ENCODE measurements around the gene HRH2.

DNA sequence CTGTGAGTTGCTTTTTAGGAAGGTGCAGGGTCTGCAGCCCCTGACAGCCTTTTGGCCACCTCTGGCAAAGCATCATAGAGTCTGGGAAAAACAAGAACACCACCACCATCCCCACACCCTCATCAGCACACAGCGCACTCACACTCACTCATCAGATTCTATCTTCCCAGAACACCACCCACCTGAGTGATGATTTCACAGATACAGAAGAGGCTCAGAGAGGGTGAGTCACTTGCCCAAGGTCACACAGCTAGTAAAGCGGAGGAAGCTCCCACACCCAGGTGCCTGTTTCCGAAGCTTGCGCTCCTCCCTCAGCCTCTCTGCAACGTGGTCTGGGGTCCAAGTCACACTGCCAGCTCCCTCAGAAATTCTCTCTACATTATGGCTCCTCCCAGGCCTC, 41.8 kb upstream of the HRH2 start:
- TF ChIP-seq, protein P1, sequence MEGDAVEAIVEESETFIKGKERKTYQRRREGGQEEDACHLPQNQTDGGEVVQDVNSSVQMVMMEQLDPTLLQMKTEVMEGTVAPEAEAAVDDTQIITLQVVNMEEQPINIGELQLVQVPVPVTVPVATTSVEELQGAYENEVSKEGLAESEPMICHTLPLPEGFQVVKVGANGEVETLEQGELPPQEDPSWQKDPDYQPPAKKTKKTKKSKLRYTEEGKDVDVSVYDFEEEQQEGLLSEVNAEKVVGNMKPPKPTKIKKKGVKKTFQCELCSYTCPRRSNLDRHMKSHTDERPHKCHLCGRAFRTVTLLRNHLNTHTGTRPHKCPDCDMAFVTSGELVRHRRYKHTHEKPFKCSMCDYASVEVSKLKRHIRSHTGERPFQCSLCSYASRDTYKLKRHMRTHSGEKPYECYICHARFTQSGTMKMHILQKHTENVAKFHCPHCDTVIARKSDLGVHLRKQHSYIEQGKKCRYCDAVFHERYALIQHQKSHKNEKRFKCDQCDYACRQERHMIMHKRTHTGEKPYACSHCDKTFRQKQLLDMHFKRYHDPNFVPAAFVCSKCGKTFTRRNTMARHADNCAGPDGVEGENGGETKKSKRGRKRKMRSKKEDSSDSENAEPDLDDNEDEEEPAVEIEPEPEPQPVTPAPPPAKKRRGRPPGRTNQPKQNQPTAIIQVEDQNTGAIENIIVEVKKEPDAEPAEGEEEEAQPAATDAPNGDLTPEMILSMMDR (IDR thresholded peaks at IDR 0.05): no peak
- no peak for TF ChIP-seq EP300 (IDR thresholded peaks at IDR 0.05)
- TF ChIP-seq POLR2A (IDR thresholded peaks at IDR 0.05): no peak
- TF ChIP-seq POLR2AphosphoS5 (IDR thresholded peaks at IDR 0.05): no peak
